ENCODE data around the gene PPP1R9B. TPM values are rescaled to one million over a fixed set of nuclear protein-coding genes. Genes with fewer than 3 reads are reported as not detected.

PPP1R9B gene
- total and polyA plus RNA-seq, 4 donors = 0.90 to 26.1 (median 7.1) TPM

DNA sequence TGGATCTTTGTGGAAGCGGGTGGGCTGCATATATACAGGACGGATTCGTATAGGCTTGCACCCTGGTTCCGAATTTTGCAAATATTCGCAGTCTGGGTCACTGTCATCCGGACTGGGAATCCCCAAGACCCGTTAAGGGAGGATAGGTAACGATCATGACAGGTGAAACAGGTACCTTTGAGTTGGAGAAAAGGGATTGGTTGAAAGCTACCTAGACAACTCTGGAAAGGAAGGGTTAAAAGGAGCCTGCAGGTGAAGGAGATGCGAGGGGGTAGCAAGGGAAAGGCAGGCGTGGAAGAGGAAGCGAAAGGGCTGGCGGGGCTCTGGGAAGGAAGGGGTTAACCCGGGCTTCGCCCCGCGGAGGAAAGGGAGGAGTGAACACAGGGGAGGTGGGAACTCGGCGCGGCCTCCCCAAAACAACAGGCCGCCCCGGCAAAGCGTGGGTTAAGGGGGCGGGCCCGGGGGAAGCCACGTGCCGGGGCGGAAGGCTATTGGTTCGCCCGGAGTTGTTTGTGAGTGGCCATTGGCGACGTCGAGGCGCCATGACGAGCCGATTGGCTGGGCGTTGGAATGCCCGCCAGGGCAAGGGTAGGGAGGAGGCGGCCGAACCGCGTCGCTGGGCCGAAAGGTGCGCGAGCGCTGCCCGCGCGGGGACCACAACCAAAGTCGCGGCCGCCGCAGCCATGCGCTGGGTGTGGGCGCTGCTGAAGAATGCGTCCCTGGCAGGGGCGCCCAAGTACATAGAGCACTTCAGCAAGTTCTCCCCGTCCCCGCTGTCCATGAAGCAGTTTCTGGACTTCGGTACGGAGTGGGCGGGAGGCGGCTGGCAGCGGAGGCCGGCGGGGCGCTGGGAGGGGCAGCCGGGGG is 55.5 kb downstream of the PPP1R9B start, which contains the start of gene PDK2:
PDK2 (plus strand) TSS at position 599 of the 867 bp plus-strand sequence; CDS start at position 684, 85 bp downstream.
- H3K9ac ChIP-seq (ENCODE audit: low read depth in 1 of 2, low read length in 2 of 2) = peak within 1 kb of the TSS; percentile 80 to 90
- H3K9me3 ChIP-seq (ENCODE audit: control insufficient read depth in 4 of 4, low read length in 3 of 4) = no peaks in the 10 kb centered on the region
- TF ChIP-seq, protein P1, sequence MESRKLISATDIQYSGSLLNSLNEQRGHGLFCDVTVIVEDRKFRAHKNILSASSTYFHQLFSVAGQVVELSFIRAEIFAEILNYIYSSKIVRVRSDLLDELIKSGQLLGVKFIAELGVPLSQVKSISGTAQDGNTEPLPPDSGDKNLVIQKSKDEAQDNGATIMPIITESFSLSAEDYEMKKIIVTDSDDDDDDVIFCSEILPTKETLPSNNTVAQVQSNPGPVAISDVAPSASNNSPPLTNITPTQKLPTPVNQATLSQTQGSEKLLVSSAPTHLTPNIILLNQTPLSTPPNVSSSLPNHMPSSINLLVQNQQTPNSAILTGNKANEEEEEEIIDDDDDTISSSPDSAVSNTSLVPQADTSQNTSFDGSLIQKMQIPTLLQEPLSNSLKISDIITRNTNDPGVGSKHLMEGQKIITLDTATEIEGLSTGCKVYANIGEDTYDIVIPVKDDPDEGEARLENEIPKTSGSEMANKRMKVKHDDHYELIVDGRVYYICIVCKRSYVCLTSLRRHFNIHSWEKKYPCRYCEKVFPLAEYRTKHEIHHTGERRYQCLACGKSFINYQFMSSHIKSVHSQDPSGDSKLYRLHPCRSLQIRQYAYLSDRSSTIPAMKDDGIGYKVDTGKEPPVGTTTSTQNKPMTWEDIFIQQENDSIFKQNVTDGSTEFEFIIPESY (IDR thresholded peaks at IDR 0.05) = no peak
- TF ChIP-seq SP1 (IDR thresholded peaks at IDR 0.05) (peak; percentile 92), FOXA2 (IDR thresholded peaks at IDR 0.05) (no peak), NR2F2 (IDR thresholded peaks at IDR 0.05) (peak; percentile 38), YY1 (IDR thresholded peaks at IDR 0.05) (peak; percentile 92), GABPA (IDR thresholded peaks at IDR 0.05 in 1 of 2, conservative IDR thresholded peaks at IDR 0.05 in 1 of 2) (peak in 1 of 2 donors; percentile 71), HNF4A (conservative IDR thresholded peaks at IDR 0.05) (peak in 1 of 2 donors; percentile 41), EGR1 (IDR thresholded peaks at IDR 0.05; ENCODE audit: low read depth in 2 of 2) (peak; percentile 13 to 80), RXRA (IDR thresholded peaks at IDR 0.05) (peak; percentile 48 to 61), TAF1 (conservative IDR thresholded peaks at IDR 0.05) (no peak), FOXA1 (IDR thresholded peaks at IDR 0.05) (no peak), HNF4G (IDR thresholded peaks at IDR 0.05) (no peak)
- TF ChIP-seq, protein P2, sequence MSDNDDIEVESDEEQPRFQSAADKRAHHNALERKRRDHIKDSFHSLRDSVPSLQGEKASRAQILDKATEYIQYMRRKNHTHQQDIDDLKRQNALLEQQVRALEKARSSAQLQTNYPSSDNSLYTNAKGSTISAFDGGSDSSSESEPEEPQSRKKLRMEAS (IDR thresholded peaks at IDR 0.05) = peak; percentile 92
- TF ChIP-seq, protein P3, sequence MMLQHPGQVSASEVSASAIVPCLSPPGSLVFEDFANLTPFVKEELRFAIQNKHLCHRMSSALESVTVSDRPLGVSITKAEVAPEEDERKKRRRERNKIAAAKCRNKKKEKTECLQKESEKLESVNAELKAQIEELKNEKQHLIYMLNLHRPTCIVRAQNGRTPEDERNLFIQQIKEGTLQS (IDR thresholded peaks at IDR 0.05) = no peak
- TF ChIP-seq, protein P4, sequence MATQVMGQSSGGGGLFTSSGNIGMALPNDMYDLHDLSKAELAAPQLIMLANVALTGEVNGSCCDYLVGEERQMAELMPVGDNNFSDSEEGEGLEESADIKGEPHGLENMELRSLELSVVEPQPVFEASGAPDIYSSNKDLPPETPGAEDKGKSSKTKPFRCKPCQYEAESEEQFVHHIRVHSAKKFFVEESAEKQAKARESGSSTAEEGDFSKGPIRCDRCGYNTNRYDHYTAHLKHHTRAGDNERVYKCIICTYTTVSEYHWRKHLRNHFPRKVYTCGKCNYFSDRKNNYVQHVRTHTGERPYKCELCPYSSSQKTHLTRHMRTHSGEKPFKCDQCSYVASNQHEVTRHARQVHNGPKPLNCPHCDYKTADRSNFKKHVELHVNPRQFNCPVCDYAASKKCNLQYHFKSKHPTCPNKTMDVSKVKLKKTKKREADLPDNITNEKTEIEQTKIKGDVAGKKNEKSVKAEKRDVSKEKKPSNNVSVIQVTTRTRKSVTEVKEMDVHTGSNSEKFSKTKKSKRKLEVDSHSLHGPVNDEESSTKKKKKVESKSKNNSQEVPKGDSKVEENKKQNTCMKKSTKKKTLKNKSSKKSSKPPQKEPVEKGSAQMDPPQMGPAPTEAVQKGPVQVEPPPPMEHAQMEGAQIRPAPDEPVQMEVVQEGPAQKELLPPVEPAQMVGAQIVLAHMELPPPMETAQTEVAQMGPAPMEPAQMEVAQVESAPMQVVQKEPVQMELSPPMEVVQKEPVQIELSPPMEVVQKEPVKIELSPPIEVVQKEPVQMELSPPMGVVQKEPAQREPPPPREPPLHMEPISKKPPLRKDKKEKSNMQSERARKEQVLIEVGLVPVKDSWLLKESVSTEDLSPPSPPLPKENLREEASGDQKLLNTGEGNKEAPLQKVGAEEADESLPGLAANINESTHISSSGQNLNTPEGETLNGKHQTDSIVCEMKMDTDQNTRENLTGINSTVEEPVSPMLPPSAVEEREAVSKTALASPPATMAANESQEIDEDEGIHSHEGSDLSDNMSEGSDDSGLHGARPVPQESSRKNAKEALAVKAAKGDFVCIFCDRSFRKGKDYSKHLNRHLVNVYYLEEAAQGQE (IDR thresholded peaks at IDR 0.05) = no peak
- TF ChIP-seq, protein P5, sequence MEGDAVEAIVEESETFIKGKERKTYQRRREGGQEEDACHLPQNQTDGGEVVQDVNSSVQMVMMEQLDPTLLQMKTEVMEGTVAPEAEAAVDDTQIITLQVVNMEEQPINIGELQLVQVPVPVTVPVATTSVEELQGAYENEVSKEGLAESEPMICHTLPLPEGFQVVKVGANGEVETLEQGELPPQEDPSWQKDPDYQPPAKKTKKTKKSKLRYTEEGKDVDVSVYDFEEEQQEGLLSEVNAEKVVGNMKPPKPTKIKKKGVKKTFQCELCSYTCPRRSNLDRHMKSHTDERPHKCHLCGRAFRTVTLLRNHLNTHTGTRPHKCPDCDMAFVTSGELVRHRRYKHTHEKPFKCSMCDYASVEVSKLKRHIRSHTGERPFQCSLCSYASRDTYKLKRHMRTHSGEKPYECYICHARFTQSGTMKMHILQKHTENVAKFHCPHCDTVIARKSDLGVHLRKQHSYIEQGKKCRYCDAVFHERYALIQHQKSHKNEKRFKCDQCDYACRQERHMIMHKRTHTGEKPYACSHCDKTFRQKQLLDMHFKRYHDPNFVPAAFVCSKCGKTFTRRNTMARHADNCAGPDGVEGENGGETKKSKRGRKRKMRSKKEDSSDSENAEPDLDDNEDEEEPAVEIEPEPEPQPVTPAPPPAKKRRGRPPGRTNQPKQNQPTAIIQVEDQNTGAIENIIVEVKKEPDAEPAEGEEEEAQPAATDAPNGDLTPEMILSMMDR (IDR thresholded peaks at IDR 0.05; ENCODE audit: low read depth, low read length, missing input control) = no peak
- H3K4me3 ChIP-seq (ENCODE audit: low read depth in 1 of 3, low read length in 3 of 3) = peak within 1 kb of the TSS; percentile 81 to 92 (median 83)
- peaks cover 7 to 43% (median 36%) of the 10 kb centered on the region in 4 donors for H3K4me1 ChIP-seq (ENCODE audit: control insufficient read depth in 4 of 4, insufficient read depth in 4 of 4, low read length in 3 of 4)
- under 1% methylated on average over 68 of the region's 68 CpGs for WGBS
- peak; percentile 88 for DNase-seq (ENCODE audit: low spot score)
- H3K36me3 ChIP-seq (ENCODE audit: control insufficient read depth in 4 of 4, insufficient read depth in 3 of 4, low read depth in 1 of 4, low read length in 3 of 4) = peaks cover 0 to 7% (median 5%) of the 10 kb centered on the region in 4 donors
- H3K27ac ChIP-seq (ENCODE audit: low read depth in 1 of 2, low read length in 2 of 2) = peak within 1 kb of the TSS; percentile 81 to 82
- H3K27me3 ChIP-seq (ENCODE audit: control insufficient read depth in 4 of 4, insufficient read depth in 4 of 4, low read length in 3 of 4) = no peaks in the 10 kb centered on the region

Data from liver (tissue), 9 donors.